Measurements from ENCODE around the gene HOXC10. TPM values are rescaled to one million over a fixed set of nuclear protein-coding genes. Genes with fewer than 3 reads are reported as not detected.

Gene HOXC10
- total RNA-seq, 6 experiments from 2014 or later = 0.33 to 1.4 (median 1.3) TPM; not detected in 1

DNA sequence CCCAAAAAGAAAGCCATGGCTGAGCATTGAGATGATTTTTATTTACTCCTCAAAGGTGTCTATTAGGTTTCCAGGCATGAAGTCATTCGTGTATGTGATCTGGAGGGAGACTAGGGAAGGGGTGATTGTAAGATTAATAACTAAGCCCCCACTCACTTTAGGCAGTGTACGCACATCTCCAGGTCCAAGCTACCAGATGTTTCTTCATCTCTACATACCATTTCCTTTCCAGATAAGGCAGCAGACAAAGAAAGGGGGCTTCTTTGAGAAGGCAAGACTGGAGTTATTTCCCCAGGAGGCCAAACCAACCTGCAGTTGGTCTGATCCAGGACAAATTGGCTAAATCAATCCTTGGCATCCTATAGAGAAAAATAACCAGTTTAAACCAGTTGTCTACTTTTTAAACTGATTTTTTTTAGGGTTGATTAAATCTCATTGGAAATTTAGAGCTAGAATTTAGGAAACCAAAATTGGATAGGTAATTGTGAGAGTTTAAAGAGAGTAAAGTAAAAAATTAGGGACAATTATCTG, 42.4 kb upstream of the HOXC10 start:
- TF ChIP-seq, protein P1, sequence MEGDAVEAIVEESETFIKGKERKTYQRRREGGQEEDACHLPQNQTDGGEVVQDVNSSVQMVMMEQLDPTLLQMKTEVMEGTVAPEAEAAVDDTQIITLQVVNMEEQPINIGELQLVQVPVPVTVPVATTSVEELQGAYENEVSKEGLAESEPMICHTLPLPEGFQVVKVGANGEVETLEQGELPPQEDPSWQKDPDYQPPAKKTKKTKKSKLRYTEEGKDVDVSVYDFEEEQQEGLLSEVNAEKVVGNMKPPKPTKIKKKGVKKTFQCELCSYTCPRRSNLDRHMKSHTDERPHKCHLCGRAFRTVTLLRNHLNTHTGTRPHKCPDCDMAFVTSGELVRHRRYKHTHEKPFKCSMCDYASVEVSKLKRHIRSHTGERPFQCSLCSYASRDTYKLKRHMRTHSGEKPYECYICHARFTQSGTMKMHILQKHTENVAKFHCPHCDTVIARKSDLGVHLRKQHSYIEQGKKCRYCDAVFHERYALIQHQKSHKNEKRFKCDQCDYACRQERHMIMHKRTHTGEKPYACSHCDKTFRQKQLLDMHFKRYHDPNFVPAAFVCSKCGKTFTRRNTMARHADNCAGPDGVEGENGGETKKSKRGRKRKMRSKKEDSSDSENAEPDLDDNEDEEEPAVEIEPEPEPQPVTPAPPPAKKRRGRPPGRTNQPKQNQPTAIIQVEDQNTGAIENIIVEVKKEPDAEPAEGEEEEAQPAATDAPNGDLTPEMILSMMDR (IDR thresholded peaks at IDR 0.05) = no peak
- Mint-ChIP-seq H3K4me1 (ENCODE audit: low read depth) (no peaks in the 10 kb centered on the region), H3K9me3 (no peaks in the 10 kb centered on the region), H3K27ac (no peak overlapping the region), H3K27me3 (ENCODE audit: insufficient read depth) (peaks cover 73% of the 10 kb centered on the region), H3K4me3 (no peak overlapping the region), H3K36me3 (ENCODE audit: low read depth) (no peaks in the 10 kb centered on the region)
- DNase-seq = no peak

DNA sequence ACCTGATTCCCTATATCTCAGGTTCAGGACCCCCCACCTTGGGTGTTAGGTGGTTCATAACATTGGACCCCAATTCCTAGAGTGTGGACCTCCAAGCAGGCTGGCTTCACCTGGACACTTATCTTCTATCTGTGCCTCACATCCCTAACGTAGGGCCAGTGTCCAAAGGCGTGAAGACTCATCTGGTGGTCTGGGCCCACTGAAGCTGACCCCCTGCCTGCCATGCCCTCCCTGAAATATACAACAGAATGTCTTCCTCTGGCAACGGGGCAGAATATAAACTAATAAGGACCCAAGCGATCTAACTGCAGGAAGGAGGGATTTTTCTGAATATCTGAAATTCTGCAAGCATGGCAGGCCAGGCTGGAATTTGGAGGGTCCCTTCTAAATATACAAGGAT, 40.7 kb upstream of the HOXC10 start:
- no peaks in the 10 kb centered on the region; the same call in 1 of the 2 replicates for H3K9me3 Mint-ChIP-seq
- DNase-seq = no peak
- TF ChIP-seq, protein P1 (IDR thresholded peaks at IDR 0.05) = no peak
- H3K4me3 Mint-ChIP-seq = no peak overlapping the region
- H3K36me3 Mint-ChIP-seq (ENCODE audit: low read depth) = no peaks in the 10 kb centered on the region
- no peaks in the 10 kb centered on the region for H3K4me1 Mint-ChIP-seq (ENCODE audit: low read depth)
- H3K27ac Mint-ChIP-seq = no peak overlapping the region
- H3K27me3 Mint-ChIP-seq (ENCODE audit: insufficient read depth) = peaks cover 78% of the 10 kb centered on the region

DNA sequence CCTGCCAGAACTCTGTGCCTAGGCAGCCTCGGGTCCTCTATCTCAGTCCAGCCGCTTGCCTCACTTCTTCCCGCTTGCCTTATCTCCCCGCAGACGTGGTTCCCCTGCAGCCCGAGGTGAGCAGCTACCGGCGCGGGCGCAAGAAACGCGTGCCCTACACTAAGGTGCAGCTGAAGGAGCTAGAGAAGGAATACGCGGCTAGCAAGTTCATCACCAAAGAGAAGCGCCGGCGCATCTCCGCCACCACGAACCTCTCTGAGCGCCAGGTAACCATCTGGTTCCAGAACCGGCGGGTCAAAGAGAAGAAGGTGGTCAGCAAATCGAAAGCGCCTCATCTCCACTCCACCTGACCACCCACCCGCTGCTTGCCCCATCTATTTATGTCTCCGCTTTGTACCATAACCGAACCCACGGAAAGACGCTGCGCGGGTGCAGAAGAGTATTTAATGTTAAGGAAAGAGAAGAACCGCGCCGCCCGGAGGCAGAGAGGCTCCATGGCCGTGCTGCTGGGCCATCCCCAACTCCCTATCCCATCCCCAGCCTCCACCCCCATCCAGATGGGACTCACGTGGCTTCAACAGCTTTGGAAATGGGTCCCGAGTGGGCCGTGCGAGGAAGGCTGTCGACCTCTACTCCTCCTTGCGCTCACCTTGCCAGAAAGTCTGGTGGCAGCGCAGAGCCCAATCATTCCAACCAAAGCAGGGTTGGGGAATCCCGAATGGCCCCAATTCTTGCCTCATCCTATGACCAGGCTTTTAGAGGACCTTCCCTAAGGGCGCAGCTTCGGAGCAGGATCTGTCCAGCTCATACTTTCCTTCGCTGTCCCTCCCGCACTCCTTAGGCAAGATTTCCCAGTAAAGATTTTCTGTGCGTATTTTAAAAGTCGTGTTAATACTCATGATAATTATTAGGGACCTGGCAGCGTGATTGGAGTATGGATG, 39.8 kb upstream of the HOXC10 start:
- no peaks in the 10 kb centered on the region for H3K4me1 Mint-ChIP-seq (ENCODE audit: low read depth)
- no peak for DNase-seq
- no peaks in the 10 kb centered on the region for H3K36me3 Mint-ChIP-seq (ENCODE audit: low read depth)
- H3K27ac Mint-ChIP-seq = no peak overlapping the region
- peaks cover 82% of the 10 kb centered on the region for H3K27me3 Mint-ChIP-seq (ENCODE audit: insufficient read depth)
- no peaks in the 10 kb centered on the region; the same call in 1 of the 2 replicates for H3K9me3 Mint-ChIP-seq
- TF ChIP-seq, protein P1 (IDR thresholded peaks at IDR 0.05) = no peak
- no peak overlapping the region for H3K4me3 Mint-ChIP-seq

DNA sequence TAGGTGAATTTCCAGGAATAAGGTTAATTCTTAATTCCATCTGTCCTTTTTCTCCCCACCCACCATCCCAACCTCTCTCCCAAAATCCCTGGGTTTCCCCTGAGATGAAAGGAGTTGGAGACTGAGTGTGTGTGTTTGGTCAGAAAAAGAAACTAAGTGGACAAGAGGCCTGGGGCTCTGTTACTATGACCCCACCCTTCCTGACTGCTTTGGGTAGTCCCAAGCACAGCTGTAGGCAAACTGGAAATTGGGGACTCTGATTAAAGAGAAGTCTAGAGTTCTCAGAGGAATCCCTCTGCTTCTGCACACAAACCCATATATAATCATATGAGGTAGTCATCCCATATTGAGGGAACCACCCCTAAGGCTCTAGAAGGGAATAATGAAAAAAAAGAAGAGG, 37.2 kb upstream of the HOXC10 start:
- H3K27me3 Mint-ChIP-seq (ENCODE audit: insufficient read depth) = peaks cover 88% of the 10 kb centered on the region
- H3K9me3 Mint-ChIP-seq = no peaks in the 10 kb centered on the region; the same call in 1 of the 2 replicates
- no peak overlapping the region for H3K4me3 Mint-ChIP-seq
- H3K4me1 Mint-ChIP-seq (ENCODE audit: low read depth) = no peaks in the 10 kb centered on the region
- no peak for DNase-seq
- TF ChIP-seq, protein P1 (IDR thresholded peaks at IDR 0.05) = no peak
- no peak overlapping the region for H3K27ac Mint-ChIP-seq
- no peaks in the 10 kb centered on the region for H3K36me3 Mint-ChIP-seq (ENCODE audit: low read depth)

DNA sequence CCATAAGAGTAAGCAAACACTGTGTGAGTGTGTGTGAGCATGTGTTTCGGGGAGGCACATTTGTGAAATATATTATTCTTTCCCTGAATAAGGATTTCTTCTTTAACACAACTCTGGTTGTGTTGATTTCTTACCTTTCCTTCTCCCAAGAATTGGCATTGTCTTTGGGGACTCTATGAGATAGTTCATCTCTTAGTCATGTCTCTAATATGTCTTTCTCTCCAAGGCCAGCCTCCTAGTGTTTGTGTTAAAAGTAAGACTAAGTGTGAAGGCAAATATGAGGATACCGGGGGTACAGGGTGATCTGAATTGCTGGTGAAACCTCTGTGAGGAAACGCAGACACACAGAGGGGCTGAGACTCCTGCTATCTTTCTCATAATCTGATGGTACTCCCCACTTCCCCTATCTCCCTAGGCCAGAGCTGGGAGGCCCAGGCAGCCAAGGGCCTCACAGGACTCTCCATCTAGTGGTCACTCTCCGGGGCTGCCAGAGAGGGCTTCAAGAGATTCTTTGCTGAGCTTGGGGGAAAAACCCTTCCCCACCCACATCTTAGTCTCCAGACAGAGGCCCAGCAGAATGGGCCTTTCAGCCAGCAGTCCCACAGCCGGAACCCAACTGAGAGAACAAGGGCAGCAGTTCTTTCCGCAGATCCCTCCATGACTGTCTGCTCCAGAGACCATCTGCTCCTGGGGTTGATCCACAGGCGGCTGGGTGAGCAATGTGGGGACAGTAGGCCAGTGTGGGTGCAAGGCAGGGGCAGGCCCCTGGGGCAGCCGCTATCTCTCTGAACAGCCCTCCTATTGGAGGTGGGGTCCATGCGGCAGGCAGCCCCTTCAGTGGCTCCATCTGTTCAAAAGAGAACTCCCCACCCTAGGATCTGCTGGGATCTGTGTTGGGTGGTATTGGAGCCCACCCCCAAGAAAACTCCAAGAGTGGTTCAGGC, 36.0 kb upstream of the HOXC10 start:
- H3K27me3 Mint-ChIP-seq (ENCODE audit: insufficient read depth) = peaks cover 85% of the 10 kb centered on the region

More for the DNA sequence above, 36.0 kb upstream of the HOXC10 start:
- DNase-seq = no peak
- Mint-ChIP-seq H3K4me1 (ENCODE audit: low read depth) (peaks cover 6% of the 10 kb centered on the region), H3K9me3 (no peaks in the 10 kb centered on the region; the same call in 1 of the 2 replicates), H3K27ac (no peak overlapping the region), H3K36me3 (ENCODE audit: low read depth) (no peaks in the 10 kb centered on the region), H3K4me3 (no peak overlapping the region)
- TF ChIP-seq, protein P1 (IDR thresholded peaks at IDR 0.05) = 0 out of 2 replicates have a peak, but pooled peaks have one; percentile 11

Measured in HFFc6 (cell line).